ENCODE measurements around the gene PSMG1.
"Not testable (repeated sequence)": the region's sequence is repeated elsewhere in the genome, so short reads cannot be mapped to it uniquely, and the experiment has no call there.

The PSMG1 gene

GRCh38 chr21:39142972-39143371 is 40.3 kb downstream of the PSMG1 start:
- no peaks in the 10 kb centered on the region for H3K4me1 ChIP-seq (ENCODE audit: low read depth, poor library complexity, severe bottlenecking)
- no peak for TF ChIP-seq CTCF (conservative IDR thresholded peaks at IDR 0.05; ENCODE audit: low read depth, low read length)
- no peaks in the 10 kb centered on the region for H3K36me3 ChIP-seq (ENCODE audit: insufficient read depth)
- no peak overlapping the region for H3K9ac ChIP-seq
- no peaks in the 10 kb centered on the region for H3K27me3 ChIP-seq (ENCODE audit: insufficient read depth, low read depth)
- no peaks in the 10 kb centered on the region for H4K20me1 ChIP-seq (ENCODE audit: insufficient read depth)
- H3K79me2 ChIP-seq (ENCODE audit: insufficient read depth, low read depth): no peaks in the 10 kb centered on the region
- no peak overlapping the region for H3K27ac ChIP-seq
- no peak overlapping the region for H3K4me2 ChIP-seq
- no peak overlapping the region for H3K4me3 ChIP-seq (IDR thresholded peaks at IDR 0.05; ENCODE audit: insufficient read depth, low read depth, low read length)
- no peak overlapping the region for H2AFZ ChIP-seq (ENCODE audit: low read depth)

DNA sequence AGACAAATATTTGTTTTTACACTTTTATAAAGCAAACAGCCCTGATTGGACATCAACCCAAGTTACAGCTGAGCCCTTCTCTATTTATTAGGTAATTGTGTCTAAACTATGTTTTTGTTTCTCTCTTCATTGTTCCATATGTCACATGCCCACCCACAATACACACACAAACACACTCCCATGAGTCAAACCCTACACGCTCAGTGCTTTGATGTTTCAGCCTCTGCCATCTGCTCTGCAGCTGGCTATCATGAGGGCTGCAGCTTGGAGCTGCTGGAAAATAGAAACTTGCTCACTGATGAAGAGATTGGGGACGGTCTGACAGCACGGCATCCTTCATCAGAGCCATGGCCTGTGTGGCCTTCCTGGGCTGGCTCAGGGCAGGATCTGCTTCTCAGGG is 41.7 kb downstream of the PSMG1 start:
- Histone ChIP-seq H3K4me2 (no peak overlapping the region), H3K4me3 (IDR thresholded peaks at IDR 0.05; ENCODE audit: insufficient read depth, low read depth, low read length) (no peak overlapping the region), H3K9ac (no peak overlapping the region), H3K79me2 (ENCODE audit: insufficient read depth, low read depth) (no peaks in the 10 kb centered on the region), H3K27me3 (ENCODE audit: insufficient read depth, low read depth) (no peaks in the 10 kb centered on the region), H4K20me1 (ENCODE audit: insufficient read depth) (no peaks in the 10 kb centered on the region), H3K4me1 (ENCODE audit: low read depth, poor library complexity, severe bottlenecking) (no peaks in the 10 kb centered on the region), H2AFZ (ENCODE audit: low read depth) (no peak overlapping the region), H3K36me3 (ENCODE audit: insufficient read depth) (no peaks in the 10 kb centered on the region), H3K27ac (no peak overlapping the region)
- no peak for TF ChIP-seq CTCF (conservative IDR thresholded peaks at IDR 0.05; ENCODE audit: low read depth, low read length)

DNA sequence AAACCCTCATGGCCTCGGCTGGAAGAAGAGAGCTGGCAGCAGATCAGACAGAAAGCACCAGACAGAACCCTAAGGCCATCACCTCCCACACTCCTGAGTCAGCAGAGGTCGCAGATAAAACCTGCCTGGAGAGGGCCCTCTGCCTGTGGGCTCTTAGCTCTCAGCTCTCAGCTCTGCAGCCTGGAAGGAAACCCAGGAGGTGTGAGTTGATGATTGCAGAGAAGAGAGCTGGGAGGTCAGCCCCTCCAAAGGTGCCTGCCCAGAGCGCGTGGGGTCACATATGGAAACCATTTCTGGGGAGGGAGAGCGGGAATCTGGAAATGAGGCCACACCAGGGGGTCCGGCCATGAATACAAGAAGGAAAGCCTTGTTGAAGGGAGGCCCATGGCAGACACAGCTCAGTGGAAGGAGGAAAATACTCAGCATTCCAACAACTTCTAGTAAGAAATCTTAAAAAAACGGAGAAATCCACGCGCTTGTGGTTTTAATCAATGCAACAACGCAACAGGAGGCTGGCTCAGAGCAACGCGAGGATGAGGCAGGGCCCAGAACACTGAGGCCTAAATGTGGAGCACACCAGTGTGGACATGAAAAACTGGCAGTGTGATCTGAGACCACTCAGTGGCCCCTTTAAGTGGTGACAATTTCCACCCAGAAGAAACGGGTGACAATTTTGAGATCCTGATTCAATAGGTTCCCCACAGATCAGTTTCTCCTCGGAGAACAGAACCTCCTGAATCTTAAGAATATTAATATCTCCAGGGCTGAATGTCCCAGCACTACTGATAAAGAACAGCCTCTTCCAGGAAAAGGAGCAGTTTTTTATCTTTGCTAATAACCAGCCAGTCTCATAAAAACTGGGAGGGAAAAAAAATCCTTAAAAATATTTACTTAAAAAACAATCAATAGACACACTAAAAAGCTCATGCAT is 45.7 kb downstream of the PSMG1 start:
- Histone ChIP-seq H3K27ac (no peak overlapping the region), H3K9ac (no peak overlapping the region)
- TF ChIP-seq CTCF (conservative IDR thresholded peaks at IDR 0.05; ENCODE audit: low read depth, low read length): no peak

DNA sequence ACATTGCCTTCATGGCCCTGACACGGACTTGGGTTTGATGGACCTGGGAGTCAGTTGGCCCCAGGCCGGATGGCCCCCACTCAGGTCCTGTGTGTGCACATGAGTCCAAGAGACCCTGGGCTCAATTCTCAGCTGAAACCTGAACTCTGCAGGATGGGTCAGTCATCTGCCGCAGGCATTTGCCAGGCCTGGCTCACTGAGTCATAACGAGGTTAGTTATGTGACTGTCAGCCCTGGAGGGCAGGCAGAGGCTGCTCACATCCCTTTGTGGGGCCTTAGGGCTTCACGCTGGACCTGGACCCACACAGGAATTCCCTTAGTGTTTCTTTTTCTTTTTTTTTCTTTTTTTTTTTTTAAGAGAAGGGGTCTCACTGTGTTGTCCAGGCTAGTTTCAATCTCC is 46.5 kb downstream of the PSMG1 start:
- H4K20me1 ChIP-seq (ENCODE audit: insufficient read depth): no peaks in the 10 kb centered on the region
- H3K27me3 ChIP-seq (ENCODE audit: insufficient read depth, low read depth): no peaks in the 10 kb centered on the region
- no peaks in the 10 kb centered on the region for H3K4me1 ChIP-seq (ENCODE audit: low read depth, poor library complexity, severe bottlenecking)
- no peak overlapping the region for H3K4me3 ChIP-seq (IDR thresholded peaks at IDR 0.05; ENCODE audit: insufficient read depth, low read depth, low read length)
- H3K79me2 ChIP-seq (ENCODE audit: insufficient read depth, low read depth): no peaks in the 10 kb centered on the region
- H3K9ac ChIP-seq: no peak overlapping the region
- no peak overlapping the region for H3K27ac ChIP-seq
- H3K4me2 ChIP-seq: no peak overlapping the region
- no peak overlapping the region for H2AFZ ChIP-seq (ENCODE audit: low read depth)
- TF ChIP-seq CTCF (conservative IDR thresholded peaks at IDR 0.05; ENCODE audit: low read depth, low read length): no peak
- no peaks in the 10 kb centered on the region for H3K36me3 ChIP-seq (ENCODE audit: insufficient read depth)

More for the DNA sequence above, 45.7 kb downstream of the PSMG1 start:
- Histone ChIP-seq H3K36me3 (ENCODE audit: insufficient read depth) (no peaks in the 10 kb centered on the region), H3K79me2 (ENCODE audit: insufficient read depth, low read depth) (no peaks in the 10 kb centered on the region), H3K4me3 (IDR thresholded peaks at IDR 0.05; ENCODE audit: insufficient read depth, low read depth, low read length) (no peak overlapping the region), H2AFZ (ENCODE audit: low read depth) (no peak overlapping the region), H3K4me1 (ENCODE audit: low read depth, poor library complexity, severe bottlenecking) (no peaks in the 10 kb centered on the region), H3K27me3 (ENCODE audit: insufficient read depth, low read depth) (no peaks in the 10 kb centered on the region), H3K4me2 (no peak overlapping the region), H4K20me1 (ENCODE audit: insufficient read depth) (no peaks in the 10 kb centered on the region)

DNA sequence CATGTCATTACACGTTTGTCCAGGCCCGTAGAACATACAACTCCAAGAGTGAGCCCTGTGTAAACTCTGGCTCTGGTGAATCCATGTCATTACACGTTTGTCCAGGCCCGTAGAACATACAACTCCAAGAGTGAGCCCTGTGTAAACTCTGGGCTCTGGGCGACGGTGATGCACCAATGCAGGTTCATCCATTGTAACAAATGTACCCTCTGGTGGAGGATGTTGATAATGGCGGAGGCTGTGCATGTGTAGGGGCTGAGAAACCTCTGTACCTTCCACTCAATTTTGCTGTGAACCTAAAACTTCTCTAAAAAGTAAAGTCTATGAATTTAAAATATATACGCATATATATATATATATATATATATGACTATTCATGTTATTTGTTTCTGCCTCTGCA is 47.1 kb downstream of the PSMG1 start:
- not testable (repeated sequence) for H3K79me2 ChIP-seq (ENCODE audit: insufficient read depth, low read depth); H3K36me3 ChIP-seq (ENCODE audit: insufficient read depth); H3K4me2 ChIP-seq; H4K20me1 ChIP-seq (ENCODE audit: insufficient read depth); H3K4me3 ChIP-seq (IDR thresholded peaks at IDR 0.05; ENCODE audit: insufficient read depth, low read depth, low read length); H3K27me3 ChIP-seq (ENCODE audit: insufficient read depth, low read depth); H3K9ac ChIP-seq; H3K4me1 ChIP-seq (ENCODE audit: low read depth, poor library complexity, severe bottlenecking); H2AFZ ChIP-seq (ENCODE audit: low read depth); H3K27ac ChIP-seq

Measured in KMS-11 (cell line).